GM12878 (cell line): Measurements from ENCODE around the gene PRR32. TPM values are rescaled to one million over a fixed set of nuclear protein-coding genes. Genes with fewer than 3 reads are reported as not detected.

Experiments used
- ATAC-seq: fragments of 200-7000 bp; cut with Tn5 transposase; 3 replicates; pipeline ENCODE4 v1.9.1; 2020; ENCODE audit warnings: mild to moderate bottlenecking, moderate library complexity
- BruUV-seq: library from RNA; stranded (reverse); fragments of 400-500 nt; replicated peaks from 2 replicates; lab custom pipeline; 2021; lab: Mats Ljungman, UMichigan
- CTCF ChIA-PET: fragments of 300-600 bp; sonication (Branson Sonifier 250); formaldehyde crosslinking; extraction: SDS; loops from one replicate; lab custom pipeline; 2021; ENCODE audit warnings: inconsistent platforms; lab: Yijun Ruan, JAX
- POLR2A ChIA-PET: fragments of 350-600 bp; formaldehyde crosslinking; extraction: SDS; loops from one replicate; lab custom pipeline; 2021; ENCODE audit warnings: inconsistent platforms; lab: Charles Lee
- RAD21 ChIA-PET: fragments of 300-600 bp; sonication (Branson Sonifier 250); formaldehyde crosslinking; loops from one replicate; lab custom pipeline; 2023; ENCODE audit warnings: antibody characterized with exemption; ENCODE audit not compliant: unreplicated experiment; lab: Charles Lee
- SMC1A ChIA-PET: fragments of 300-600 bp; sonication (Branson Sonifier 250); formaldehyde crosslinking; loops from one replicate; lab custom pipeline; 2023; ENCODE audit not compliant: unreplicated experiment, uncharacterized antibody; lab: Charles Lee
- DNase-seq: peaks from one replicate; pipeline ENCODE4 v3.0.0-alpha.2; 2011; ENCODE audit warnings: low read depth, low spot score
- FAIRE-seq: peaks from 3 replicates; lab custom pipeline; 2011; peaks lifted over from hg19 to GRCh38; lab: Jason Lieb, UNC
- H2AFZ ChIP-seq: 2 replicates; pipeline ENCODE4 v1.6.0; 2011; ENCODE audit warnings: low read depth, low read length, control low read depth; ENCODE audit not compliant: control insufficient read depth
- H3K27ac ChIP-seq: 2 replicates; pipeline ENCODE4 v1.5.1; 2011; ENCODE audit warnings: control low read depth; ENCODE audit not compliant: control insufficient read depth, insufficient read depth
- H3K27me3 ChIP-seq, 2 experiments: replicated peaks in 1 of 2; 2 replicates each; pipeline versions ENCODE4 v1.6.0 to v1.6.1; 2011; ENCODE audit warnings: low read length in 1 of 2; ENCODE audit not compliant: control insufficient read depth in 2 of 2, insufficient read depth in 2 of 2
- H3K36me3 ChIP-seq, 2 experiments: 2 replicates each; pipeline ENCODE4 v1.5.1; 2011; ENCODE audit warnings: low read length in 1 of 2; ENCODE audit not compliant: control insufficient read depth in 2 of 2, insufficient read depth in 2 of 2
- H3K4me1 ChIP-seq: 2 replicates; pipeline ENCODE4 v1.6.1; 2011; ENCODE audit warnings: mild to moderate bottlenecking, low read length, moderate library complexity, mixed read lengths; ENCODE audit not compliant: control insufficient read depth, insufficient read depth
- H3K4me2 ChIP-seq: 2 replicates; pipeline ENCODE4 v1.6.0; 2011; ENCODE audit warnings: control low read depth; ENCODE audit not compliant: control insufficient read depth, insufficient read depth
- H3K4me3 ChIP-seq: fragments of 200-600 bp; sonication (generic); 2 replicates; pipeline ENCODE4 v1.5.1; 2016
- H3K79me2 ChIP-seq: 2 replicates; pipeline ENCODE4 v1.6.0; 2011; ENCODE audit warnings: low read length; ENCODE audit not compliant: control insufficient read depth, insufficient read depth
- H3K9ac ChIP-seq: 2 replicates; pipeline ENCODE4 v1.8.0; 2011; ENCODE audit warnings: low read length, control low read depth, mixed read lengths; ENCODE audit not compliant: control insufficient read depth, insufficient read depth
- H3K9me3 ChIP-seq: replicated peaks from 3 replicates; pipeline ENCODE4 v1.5.1; 2011; ENCODE audit warnings: mild to moderate bottlenecking, low read length; ENCODE audit not compliant: control insufficient read depth, insufficient read depth
- H4K20me1 ChIP-seq: 2 replicates; pipeline ENCODE4 v1.6.0; 2011; ENCODE audit not compliant: control insufficient read depth, insufficient read depth
- CBX5 ChIP-seq: sonication (generic); IDR thresholded peaks from 2 replicates; pipeline ENCODE4 v1.6.1; 2016; ENCODE audit warnings: low read depth, moderate library complexity, mild to moderate bottlenecking, inconsistent platforms
- CREM ChIP-seq: IDR thresholded peaks from 2 replicates; pipeline ENCODE4 v1.6.1; 2014; ENCODE audit warnings: antibody characterized with exemption, low read depth
- DPF2 ChIP-seq: fragments of 450-650 bp; IDR thresholded peaks from 2 replicates; pipeline ENCODE4 v1.6.1; 2017; ENCODE audit warnings: mild to moderate bottlenecking
- EED ChIP-seq: sonication (generic); IDR thresholded peaks from 2 replicates; pipeline ENCODE4 v1.6.1; 2016; ENCODE audit warnings: antibody characterized with exemption, low read depth
- JUND ChIP-seq: IDR thresholded peaks from 2 replicates; pipeline ENCODE4 v1.6.1; 2012; ENCODE audit warnings: low read depth, mild to moderate bottlenecking, low read length, improper control_type of control experiment, moderate library complexity
- MYB ChIP-seq: fragments of 150-350 bp; IDR thresholded peaks from 2 replicates; pipeline ENCODE4 v1.6.1; 2014; ENCODE audit warnings: mild to moderate bottlenecking, low read depth, low read length, borderline replicate concordance
- NBN ChIP-seq: fragments of 450-650 bp; IDR thresholded peaks from 2 replicates; pipeline ENCODE4 v1.6.1; 2016
- NR2C2 ChIP-seq: IDR thresholded peaks from 2 replicates; pipeline ENCODE4 v1.6.1; 2011; ENCODE audit warnings: borderline replicate concordance, low read depth; ENCODE audit not compliant: control insufficient read depth, insufficient read length
- POLR2A ChIP-seq: IDR thresholded peaks from 2 replicates; pipeline ENCODE4 v1.6.1; 2011; ENCODE audit warnings: low read depth, mild to moderate bottlenecking, low read length
- SIN3A ChIP-seq: IDR thresholded peaks from 2 replicates; pipeline ENCODE4 v1.6.1; 2012; ENCODE audit warnings: low read depth, low read length, improper control_type of control experiment
- STAT1 ChIP-seq: fragments of 450-650 bp; conservative IDR thresholded peaks from 2 replicates; pipeline ENCODE4 v1.6.1; 2014; ENCODE audit warnings: antibody characterized with exemption, mild to moderate bottlenecking
- SUZ12 ChIP-seq: fragments of 200-600 bp; sonication (generic); IDR thresholded peaks from one replicate; pipeline ENCODE4 v1.6.1; 2018; ENCODE audit warnings: antibody characterized with exemption, mild to moderate bottlenecking; ENCODE audit not compliant: unreplicated experiment
- TAF1 ChIP-seq: IDR thresholded peaks from 2 replicates; pipeline ENCODE4 v1.6.1; 2011; ENCODE audit warnings: mild to moderate bottlenecking, low read depth, low read length, borderline replicate concordance
- WRNIP1 ChIP-seq: IDR thresholded peaks from 2 replicates; pipeline ENCODE4 v1.6.1; 2011; ENCODE audit warnings: low read depth, low read length, improper control_type of control experiment, borderline replicate concordance
- ZNF622 ChIP-seq: fragments of 450-650 bp; IDR thresholded peaks from 2 replicates; pipeline ENCODE4 v1.6.1; 2017; ENCODE audit warnings: mild to moderate bottlenecking, inconsistent platforms
- WGBS: methylation state at CpG from one replicate; pipeline ENCODE4 v1.1.6; 2016; ENCODE audit warnings: low lambda C conversion rate; ENCODE audit not compliant: insufficient replicate concordance, insufficient coverage; ENCODE audit errors: missing lambda C conversion rate; 5-methylcytosine and 5-hydroxymethylcytosine counted together
- in situ Hi-C: fragments of 300-500 bp; cut with MboI; formaldehyde crosslinking; loops from 9 replicates; pipeline ENCODE4 v1.14.3; 2018; ENCODE audit warnings: mixed read lengths
- intact Hi-C: fragments of 100-400 bp; cut with micrococcal nuclease; formaldehyde crosslinking; loops from one replicate; pipeline ENCODE4 v1.14.2; 2022; ENCODE audit not compliant: unreplicated experiment
- polyA plus RNA-seq, 11 experiments: library from polyadenylated mRNA; depleted of rRNA in 4 of 11; unstranded in 6 of 11; stranded (reverse) in 5 of 11; fragments of >200 nt; fragmentation: Nextera tagmentation in 4 of 11; fragmentation: Illumina TruSeq in 1 of 11; extraction: Ambion mirVana in 4 of 11; extraction: Trizol in 1 of 11; gene quantifications; 1 replicate in 1 of 11; 2 replicates in 10 of 11; pipeline versions ENCODE4 v1.2.1 to v1.2.3, GENCODE V29; 2011 to 2016; ENCODE audit warnings: inconsistent platforms in 2 of 11, missing spikeins in 2 of 11, low read depth in 1 of 11
- total RNA-seq, 4 experiments: library from RNA; depleted of rRNA in 3 of 4; stranded (reverse); fragments of >200 nt in 3 of 4; fragmentation: Illumina TruSeq in 1 of 4; extraction: Trizol in 1 of 4; gene quantifications; 2 replicates each; pipeline versions ENCODE4 v1.2.1 to v1.2.3, GENCODE V29; 2013 to 2021
- TF ChIP-seq, protein P1 (sequence below), 3 experiments: IDR thresholded peaks in 2 of 3; conservative IDR thresholded peaks in 1 of 3; 2 replicates each; pipeline ENCODE4 v1.5.1; 2011; ENCODE audit warnings: low read depth in 3 of 3, low read length in 3 of 3, mild to moderate bottlenecking in 3 of 3, control low read depth in 2 of 3, moderate library complexity in 2 of 3, inconsistent platforms in 1 of 3, mixed read lengths in 1 of 3; ENCODE audit not compliant: control insufficient read depth in 2 of 3, insufficient read depth in 1 of 3; ENCODE audit errors: extremely low read depth in 1 of 3
- TF ChIP-seq, protein P2 (sequence below): fragments of 450-650 bp; formaldehyde crosslinking; IDR thresholded peaks from 2 replicates; pipeline ENCODE4 v1.4.0; 2022; ENCODE audit warnings: mild to moderate bottlenecking, moderate library complexity

PRR32 gene
- total and polyA plus RNA-seq, 10 of the 15 experiments (the other 5 are each of a cell fraction or from before 2014, with no cell fraction given), result not detected

DNA sequence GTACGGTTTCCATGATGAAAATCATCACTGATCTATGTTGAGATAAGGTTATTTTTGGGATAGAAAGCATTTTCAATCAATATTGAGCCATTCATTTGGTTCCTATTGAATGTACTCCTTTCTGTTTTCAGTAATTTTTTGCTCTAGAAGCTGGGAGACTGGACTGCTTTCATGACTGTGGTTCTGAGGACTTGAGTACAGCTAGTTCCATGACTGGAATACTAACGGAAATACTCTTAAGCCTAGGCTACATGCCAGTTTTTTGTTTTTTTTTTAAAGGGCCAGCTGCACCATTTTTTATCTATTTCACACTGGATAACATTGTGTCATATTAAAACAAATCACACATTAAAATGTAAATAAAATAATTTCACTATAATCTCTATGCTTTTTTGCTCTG is 16.7 kb downstream of the PRR32 start:
- ATAC-seq, result no peak
- RAD21 ChIA-PET, result no interaction called here

More for the DNA sequence above, 16.7 kb downstream of the PRR32 start:
- no peak overlapping the region for H3K27ac ChIP-seq
- H4K20me1 ChIP-seq, result no peaks in the 10 kb centered on the region
- in situ Hi-C loops (no loop called here), intact Hi-C loops (no loop called here)
- POLR2A ChIA-PET, result no interaction called here
- H3K4me1 ChIP-seq, result no peaks in the 10 kb centered on the region
- TF ChIP-seq ZNF622, result no peak
- TF ChIP-seq, protein P1, sequence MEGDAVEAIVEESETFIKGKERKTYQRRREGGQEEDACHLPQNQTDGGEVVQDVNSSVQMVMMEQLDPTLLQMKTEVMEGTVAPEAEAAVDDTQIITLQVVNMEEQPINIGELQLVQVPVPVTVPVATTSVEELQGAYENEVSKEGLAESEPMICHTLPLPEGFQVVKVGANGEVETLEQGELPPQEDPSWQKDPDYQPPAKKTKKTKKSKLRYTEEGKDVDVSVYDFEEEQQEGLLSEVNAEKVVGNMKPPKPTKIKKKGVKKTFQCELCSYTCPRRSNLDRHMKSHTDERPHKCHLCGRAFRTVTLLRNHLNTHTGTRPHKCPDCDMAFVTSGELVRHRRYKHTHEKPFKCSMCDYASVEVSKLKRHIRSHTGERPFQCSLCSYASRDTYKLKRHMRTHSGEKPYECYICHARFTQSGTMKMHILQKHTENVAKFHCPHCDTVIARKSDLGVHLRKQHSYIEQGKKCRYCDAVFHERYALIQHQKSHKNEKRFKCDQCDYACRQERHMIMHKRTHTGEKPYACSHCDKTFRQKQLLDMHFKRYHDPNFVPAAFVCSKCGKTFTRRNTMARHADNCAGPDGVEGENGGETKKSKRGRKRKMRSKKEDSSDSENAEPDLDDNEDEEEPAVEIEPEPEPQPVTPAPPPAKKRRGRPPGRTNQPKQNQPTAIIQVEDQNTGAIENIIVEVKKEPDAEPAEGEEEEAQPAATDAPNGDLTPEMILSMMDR (IDR thresholded peaks at IDR 0.05 in 2 of 3, conservative IDR thresholded peaks at IDR 0.05 in 1 of 3; ENCODE audit: control insufficient read depth in 2 of 3, extremely low read depth in 1 of 3, insufficient read depth in 1 of 3, low read depth in 3 of 3, low read length in 3 of 3), result no peak
- TF ChIP-seq SUZ12, result no peak
- no peak for TF ChIP-seq TAF1
- TF ChIP-seq, protein P2, sequence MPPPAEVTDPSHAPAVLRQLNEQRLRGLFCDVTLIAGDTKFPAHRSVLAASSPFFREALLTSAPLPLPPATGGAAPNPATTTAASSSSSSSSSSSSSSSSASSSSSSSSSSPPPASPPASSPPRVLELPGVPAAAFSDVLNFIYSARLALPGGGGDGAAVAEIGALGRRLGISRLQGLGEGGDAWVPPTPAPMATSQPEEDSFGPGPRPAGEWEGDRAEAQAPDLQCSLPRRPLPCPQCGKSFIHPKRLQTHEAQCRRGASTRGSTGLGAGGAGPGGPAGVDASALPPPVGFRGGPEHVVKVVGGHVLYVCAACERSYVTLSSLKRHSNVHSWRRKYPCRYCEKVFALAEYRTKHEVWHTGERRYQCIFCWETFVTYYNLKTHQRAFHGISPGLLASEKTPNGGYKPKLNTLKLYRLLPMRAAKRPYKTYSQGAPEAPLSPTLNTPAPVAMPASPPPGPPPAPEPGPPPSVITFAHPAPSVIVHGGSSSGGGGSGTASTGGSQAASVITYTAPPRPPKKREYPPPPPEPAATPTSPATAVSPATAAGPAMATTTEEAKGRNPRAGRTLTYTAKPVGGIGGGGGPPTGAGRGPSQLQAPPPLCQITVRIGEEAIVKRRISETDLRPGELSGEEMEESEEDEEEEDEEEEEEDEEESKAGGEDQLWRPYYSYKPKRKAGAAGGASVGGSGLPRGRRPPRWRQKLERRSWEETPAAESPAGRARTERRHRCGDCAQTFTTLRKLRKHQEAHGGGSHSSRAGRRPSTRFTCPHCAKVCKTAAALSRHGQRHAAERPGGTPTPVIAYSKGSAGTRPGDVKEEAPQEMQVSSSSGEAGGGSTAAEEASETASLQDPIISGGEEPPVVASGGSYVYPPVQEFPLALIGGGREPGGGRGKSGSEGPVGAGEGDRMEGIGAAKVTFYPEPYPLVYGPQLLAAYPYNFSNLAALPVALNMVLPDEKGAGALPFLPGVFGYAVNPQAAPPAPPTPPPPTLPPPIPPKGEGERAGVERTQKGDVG (CRISPR knock-in tag), result no peak
- no peak for TF ChIP-seq NBN
- no peak for TF ChIP-seq JUND
- TF ChIP-seq STAT1, result no peak
- no peak for TF ChIP-seq CREM
- no peak for TF ChIP-seq MYB
- no peak for TF ChIP-seq POLR2A
- no peak for TF ChIP-seq EED
- no peak for TF ChIP-seq SIN3A
- TF ChIP-seq DPF2, result no peak
- TF ChIP-seq WRNIP1, result no peak
- TF ChIP-seq NR2C2, result no peak
- TF ChIP-seq CBX5, result no peak
- H3K36me3 ChIP-seq, result no peaks in the 10 kb centered on the region
- BruUV-seq, result no TSS peak
- 14% methylated on average over 2 of the region's 2 CpGs for WGBS
- CTCF ChIA-PET, result no interaction called here
- H3K27me3 ChIP-seq, result no peaks in the 10 kb centered on the region
- no peak overlapping the region for H3K4me3 ChIP-seq
- no peaks in the 10 kb centered on the region for H3K9me3 ChIP-seq
- SMC1A ChIA-PET, result no interaction called here
- no peaks in the 10 kb centered on the region for H3K79me2 ChIP-seq
- no peak for FAIRE-seq
- no peak overlapping the region for H3K9ac ChIP-seq
- no peak for DNase-seq
- no peak overlapping the region for H3K4me2 ChIP-seq
- H2AFZ ChIP-seq, result no peak overlapping the region
